ENCODE data around the gene IFRD1. TPM values are rescaled to one million over a fixed set of nuclear protein-coding genes. Genes with fewer than 3 reads are reported as not detected.

IFRD1 gene
- total RNA-seq, 5 donors from 2014 or later (not counting 1 experiment from before 2014, with no cell fraction given) = 45.0 to 268 (median 52.1) TPM

- DNase-seq = no peak
- Histone ChIP-seq H3K36me3 (ENCODE audit: control insufficient read depth in 2 of 2, extremely low read depth in 1 of 2, insufficient read depth in 1 of 2, low read length in 1 of 2) (peaks cover 8 to 72% of the 10 kb centered on the region in 2 donors), H3K27me3 (replicated peaks in 1 of 2; ENCODE audit: control insufficient read depth in 2 of 2, extremely low read depth in 1 of 2, insufficient read depth in 2 of 2, low read length in 1 of 2) (no peaks in the 10 kb centered on the region), H3K4me3 (ENCODE audit: control insufficient read depth in 1 of 2, extremely low read depth in 1 of 2, low read length in 1 of 2) (no peak overlapping the region), H3K4me1 (ENCODE audit: control insufficient read depth in 1 of 2, extremely low read depth in 1 of 2, insufficient read depth in 2 of 2, low read length in 2 of 2) (no peaks in the 10 kb centered on the region), H3K27ac (ENCODE audit: low read length) (no peak overlapping the region), H3K9me3 (no peaks in the 10 kb centered on the region)
- CTCF ChIA-PET = interaction anchor here in 1 of 2 donors (0.8 kb wide), 1 partner anchor 11 kb away, joined by 3 read pairs; no protein-coding TSS in a partner anchor
- Mint-ChIP-seq H3K27me3 (no peaks in the 10 kb centered on the region), H3K4me3 (no peak overlapping the region), H3K9me3 (no peaks in the 10 kb centered on the region), H3K27ac (no peak overlapping the region), H3K4me1 (peaks cover 2 to 25% (median 5%) of the 10 kb centered on the region in 3 donors), H3K36me3 (peaks cover 52% of the 10 kb centered on the region)
- ATAC-seq (replicated peaks in 1 of 4) = no peak
- WGBS (ENCODE audit: insufficient coverage) = 89% methylated on average over 4 of the region's 4 CpGs
- POLR2A ChIA-PET = interaction anchor here (0.6 kb wide), 2 partner anchors 79 to 263 kb away, joined by 3 to 4 read pairs; no protein-coding TSS in a partner anchor
Measured at GRCh38 chr7:112470194-112470593, 19.9 kb downstream of the IFRD1 start.

GRCh38 chr7:112476390-112477052 lies 26.3 kb downstream of the IFRD1 start:
- H3K9me3 Mint-ChIP-seq = no peaks in the 10 kb centered on the region
- peaks cover 43% of the 10 kb centered on the region for H3K36me3 Mint-ChIP-seq
- Histone ChIP-seq H3K4me1 (ENCODE audit: control insufficient read depth in 1 of 2, extremely low read depth in 1 of 2, insufficient read depth in 2 of 2, low read length in 2 of 2) (no peaks in the 10 kb centered on the region), H3K27ac (ENCODE audit: low read length) (no peak overlapping the region), H3K27me3 (replicated peaks in 1 of 2; ENCODE audit: control insufficient read depth in 2 of 2, extremely low read depth in 1 of 2, insufficient read depth in 2 of 2, low read length in 1 of 2) (no peaks in the 10 kb centered on the region), H3K4me3 (ENCODE audit: control insufficient read depth in 1 of 2, extremely low read depth in 1 of 2, low read length in 1 of 2) (no peak overlapping the region), H3K9me3 (no peaks in the 10 kb centered on the region), H3K36me3 (ENCODE audit: control insufficient read depth in 2 of 2, extremely low read depth in 1 of 2, insufficient read depth in 1 of 2, low read length in 1 of 2) (peaks cover 0 to 42% of the 10 kb centered on the region in 2 donors)
- ChIA-PET CTCF (no interaction called here), POLR2A (interaction anchor here in 1 of 2 donors (0.6 kb wide), 1 partner anchor 130 kb away, joined by 3 read pairs; no protein-coding TSS in a partner anchor)
- no peak overlapping the region for H3K4me3 Mint-ChIP-seq
- ATAC-seq (replicated peaks in 1 of 4) (no peak), DNase-seq (no peak)
- no peak overlapping the region for H3K27ac Mint-ChIP-seq
- no peaks in the 10 kb centered on the region for H3K27me3 Mint-ChIP-seq
- H3K4me1 Mint-ChIP-seq = peaks cover 0 to 11% (median 2%) of the 10 kb centered on the region in 3 donors
- no CpG with 5 or more reads among the region's 8 CpGs for WGBS (ENCODE audit: insufficient coverage)

- Histone ChIP-seq H3K27me3 (replicated peaks in 1 of 2; ENCODE audit: control insufficient read depth in 2 of 2, extremely low read depth in 1 of 2, insufficient read depth in 2 of 2, low read length in 1 of 2) (no peaks in the 10 kb centered on the region), H3K4me3 (ENCODE audit: control insufficient read depth in 1 of 2, extremely low read depth in 1 of 2, low read length in 1 of 2) (no peak overlapping the region), H3K27ac (ENCODE audit: low read length) (no peak overlapping the region), H3K9me3 (no peaks in the 10 kb centered on the region), H3K4me1 (ENCODE audit: control insufficient read depth in 1 of 2, extremely low read depth in 1 of 2, insufficient read depth in 2 of 2, low read length in 2 of 2) (peaks cover 0 to 4% of the 10 kb centered on the region in 2 experiments), H3K36me3 (ENCODE audit: control insufficient read depth in 2 of 2, extremely low read depth in 1 of 2, insufficient read depth in 1 of 2, low read length in 1 of 2) (peaks cover 0 to 8% of the 10 kb centered on the region in 2 donors)
- 80% methylated on average over 1 of the region's 2 CpGs for WGBS (ENCODE audit: insufficient coverage)
- POLR2A ChIA-PET = no interaction called here
- peaks cover 0 to 7% (median 6%) of the 10 kb centered on the region in 3 donors for H3K4me1 Mint-ChIP-seq
- DNase-seq (no peak), ATAC-seq (replicated peaks in 1 of 4) (no peak)
- no peaks in the 10 kb centered on the region for H3K9me3 Mint-ChIP-seq
- H3K27ac Mint-ChIP-seq = no peak overlapping the region
- H3K4me3 Mint-ChIP-seq = no peak overlapping the region
- H3K36me3 Mint-ChIP-seq = peaks cover 14% of the 10 kb centered on the region
- CTCF ChIA-PET = interaction anchor here in 1 of 2 donors (0.6 kb wide), 1 partner anchor 605 kb away, joined by 7 read pairs; the partner anchor contains the start of gene GPR85
- H3K27me3 Mint-ChIP-seq = no peaks in the 10 kb centered on the region
Measured at GRCh38 chr7:112481121-112481736, 31.0 kb downstream of the IFRD1 start.

GRCh38 chr7:112481833-112482670 lies 31.8 kb downstream of the IFRD1 start:
- no peak overlapping the region for H3K4me3 ChIP-seq (ENCODE audit: control insufficient read depth in 1 of 2, extremely low read depth in 1 of 2, low read length in 1 of 2)
- H3K36me3 ChIP-seq (ENCODE audit: control insufficient read depth in 2 of 2, extremely low read depth in 1 of 2, insufficient read depth in 1 of 2, low read length in 1 of 2) = peaks cover 0 to 4% of the 10 kb centered on the region in 2 donors
- CTCF ChIA-PET = interaction anchor here (0.6 to 0.7 kb wide), 2 partner anchors 568 to 604 kb away, joined by 5 to 7 read pairs; partner anchors contain the start of gene GPR85 (in 1 of the 2)
- no peak overlapping the region for H3K27ac ChIP-seq (ENCODE audit: low read length)
- H3K4me1 Mint-ChIP-seq = peaks cover 0 to 7% (median 6%) of the 10 kb centered on the region in 3 donors
- 100% methylated on average over 1 of the region's 3 CpGs for WGBS (ENCODE audit: insufficient coverage)
- no peaks in the 10 kb centered on the region for H3K9me3 ChIP-seq
- DNase-seq (no peak), ATAC-seq (replicated peaks in 1 of 4) (no peak)
- POLR2A ChIA-PET = no interaction called here
- H3K27me3 Mint-ChIP-seq = no peaks in the 10 kb centered on the region
- H3K27me3 ChIP-seq (replicated peaks in 1 of 2; ENCODE audit: control insufficient read depth in 2 of 2, extremely low read depth in 1 of 2, insufficient read depth in 2 of 2, low read length in 1 of 2) = no peaks in the 10 kb centered on the region
- H3K27ac Mint-ChIP-seq = no peak overlapping the region
- no peak overlapping the region for H3K4me3 Mint-ChIP-seq
- H3K9me3 Mint-ChIP-seq = no peaks in the 10 kb centered on the region
- peaks cover 0 to 4% of the 10 kb centered on the region in 2 experiments for H3K4me1 ChIP-seq (ENCODE audit: control insufficient read depth in 1 of 2, extremely low read depth in 1 of 2, insufficient read depth in 2 of 2, low read length in 2 of 2)
- peaks cover 10% of the 10 kb centered on the region for H3K36me3 Mint-ChIP-seq

- no peak overlapping the region for H3K4me3 Mint-ChIP-seq
- no peak overlapping the region for H3K27ac Mint-ChIP-seq
- no peaks in the 10 kb centered on the region for H3K9me3 Mint-ChIP-seq
- H3K4me1 ChIP-seq (ENCODE audit: control insufficient read depth in 1 of 2, extremely low read depth in 1 of 2, insufficient read depth in 2 of 2, low read length in 2 of 2) = peaks cover 0 to 4% of the 10 kb centered on the region in 2 experiments
- ChIA-PET POLR2A (no interaction called here), CTCF (interaction anchor here (0.7 to 1.2 kb wide), 2 partner anchors 17 kb away, joined by 3 to 4 read pairs; no protein-coding TSS in a partner anchor)
- no peak overlapping the region for H3K4me3 ChIP-seq (ENCODE audit: control insufficient read depth in 1 of 2, extremely low read depth in 1 of 2, low read length in 1 of 2)
- ATAC-seq (replicated peaks in 1 of 4) (peak in 1 of 4 experiments; percentile 19), DNase-seq (no peak)
- peaks cover 0 to 7% (median 6%) of the 10 kb centered on the region in 3 donors for H3K4me1 Mint-ChIP-seq
- no peak overlapping the region for H3K27ac ChIP-seq (ENCODE audit: low read length)
- H3K36me3 Mint-ChIP-seq = peaks cover 7% of the 10 kb centered on the region
- H3K36me3 ChIP-seq (ENCODE audit: control insufficient read depth in 2 of 2, extremely low read depth in 1 of 2, insufficient read depth in 1 of 2, low read length in 1 of 2) = no peaks in the 10 kb centered on the region
- H3K27me3 ChIP-seq (replicated peaks in 1 of 2; ENCODE audit: control insufficient read depth in 2 of 2, extremely low read depth in 1 of 2, insufficient read depth in 2 of 2, low read length in 1 of 2) = no peaks in the 10 kb centered on the region
- H3K27me3 Mint-ChIP-seq = no peaks in the 10 kb centered on the region
- H3K9me3 ChIP-seq = no peaks in the 10 kb centered on the region
- whole genome bisulfite sequencing (ENCODE audit: insufficient coverage) = no CpG with 5 or more reads among the region's 4 CpGs
Measured at GRCh38 chr7:112484671-112485167, 34.5 kb downstream of the IFRD1 start.

GRCh38 chr7:112485766-112486165 lies 35.5 kb downstream of the IFRD1 start:
- H3K27me3 Mint-ChIP-seq = no peaks in the 10 kb centered on the region
- ATAC-seq (replicated peaks in 1 of 4) (no peak), DNase-seq (no peak)
- H3K27ac Mint-ChIP-seq = no peak overlapping the region
- H3K27me3 ChIP-seq (replicated peaks in 1 of 2; ENCODE audit: control insufficient read depth in 2 of 2, extremely low read depth in 1 of 2, insufficient read depth in 2 of 2, low read length in 1 of 2) = no peaks in the 10 kb centered on the region
- H3K4me1 ChIP-seq (ENCODE audit: control insufficient read depth in 1 of 2, extremely low read depth in 1 of 2, insufficient read depth in 2 of 2, low read length in 2 of 2) = peaks cover 0 to 4% of the 10 kb centered on the region in 2 experiments
- no peaks in the 10 kb centered on the region for H3K36me3 ChIP-seq (ENCODE audit: control insufficient read depth in 2 of 2, extremely low read depth in 1 of 2, insufficient read depth in 1 of 2, low read length in 1 of 2)
- WGBS (ENCODE audit: insufficient coverage) = 89% methylated on average over 3 of the region's 5 CpGs
- H3K4me1 Mint-ChIP-seq = peaks cover 0 to 7% (median 6%) of the 10 kb centered on the region in 3 donors
- H3K9me3 Mint-ChIP-seq = no peaks in the 10 kb centered on the region
- no peak overlapping the region for H3K4me3 Mint-ChIP-seq
- H3K27ac ChIP-seq (ENCODE audit: low read length) = no peak overlapping the region
- no peak overlapping the region for H3K4me3 ChIP-seq (ENCODE audit: control insufficient read depth in 1 of 2, extremely low read depth in 1 of 2, low read length in 1 of 2)
- ChIA-PET POLR2A (no interaction called here), CTCF (interaction anchor here in 1 of 2 donors (1.2 kb wide), 1 partner anchor 18 kb away, joined by 4 read pairs; no protein-coding TSS in a partner anchor)
- H3K9me3 ChIP-seq = no peaks in the 10 kb centered on the region
- H3K36me3 Mint-ChIP-seq = peaks cover 10% of the 10 kb centered on the region

Measured in T-cell (primary cell).